ENCODE results near the gene TBX15.

DNA sequence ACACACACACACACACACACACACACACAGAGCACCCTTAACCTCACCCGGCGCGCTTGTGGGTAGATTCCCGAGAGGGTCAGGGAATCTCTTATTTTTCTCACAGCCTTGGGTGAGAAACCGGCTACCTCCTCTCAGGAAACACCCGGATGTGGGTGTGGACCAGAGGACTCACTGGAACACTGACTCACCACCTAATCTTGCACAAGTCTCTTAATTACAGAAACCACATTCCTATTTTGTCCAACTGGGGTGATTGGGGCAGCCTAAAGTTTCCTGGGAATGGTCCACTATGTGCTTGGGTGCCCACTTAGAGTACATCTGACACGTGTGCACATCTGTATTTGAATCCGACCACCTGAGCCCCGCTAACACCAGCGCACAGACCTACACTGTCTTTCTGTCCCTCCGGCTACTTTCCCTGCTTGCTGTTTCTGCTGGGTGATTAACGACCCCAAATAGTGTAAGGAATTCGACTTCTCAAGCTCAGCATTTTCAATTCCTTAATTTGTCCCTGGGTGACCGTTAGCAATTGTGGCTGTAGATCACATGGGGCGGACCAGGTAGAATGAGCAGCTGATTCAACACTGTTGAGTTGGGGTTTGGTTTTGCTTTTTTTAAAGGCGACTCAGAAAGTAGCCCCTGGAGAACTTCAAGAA is 14.0 kb upstream of the TBX15 start:
- TF ChIP-seq, protein P1, sequence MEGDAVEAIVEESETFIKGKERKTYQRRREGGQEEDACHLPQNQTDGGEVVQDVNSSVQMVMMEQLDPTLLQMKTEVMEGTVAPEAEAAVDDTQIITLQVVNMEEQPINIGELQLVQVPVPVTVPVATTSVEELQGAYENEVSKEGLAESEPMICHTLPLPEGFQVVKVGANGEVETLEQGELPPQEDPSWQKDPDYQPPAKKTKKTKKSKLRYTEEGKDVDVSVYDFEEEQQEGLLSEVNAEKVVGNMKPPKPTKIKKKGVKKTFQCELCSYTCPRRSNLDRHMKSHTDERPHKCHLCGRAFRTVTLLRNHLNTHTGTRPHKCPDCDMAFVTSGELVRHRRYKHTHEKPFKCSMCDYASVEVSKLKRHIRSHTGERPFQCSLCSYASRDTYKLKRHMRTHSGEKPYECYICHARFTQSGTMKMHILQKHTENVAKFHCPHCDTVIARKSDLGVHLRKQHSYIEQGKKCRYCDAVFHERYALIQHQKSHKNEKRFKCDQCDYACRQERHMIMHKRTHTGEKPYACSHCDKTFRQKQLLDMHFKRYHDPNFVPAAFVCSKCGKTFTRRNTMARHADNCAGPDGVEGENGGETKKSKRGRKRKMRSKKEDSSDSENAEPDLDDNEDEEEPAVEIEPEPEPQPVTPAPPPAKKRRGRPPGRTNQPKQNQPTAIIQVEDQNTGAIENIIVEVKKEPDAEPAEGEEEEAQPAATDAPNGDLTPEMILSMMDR (IDR thresholded peaks at IDR 0.05) = no peak
- no peak for TF ChIP-seq POLR2A (IDR thresholded peaks at IDR 0.05)
